Measurements from ENCODE around the gene BMP3. TPM values are rescaled to one million over a fixed set of nuclear protein-coding genes. Genes with fewer than 3 reads are reported as not detected.

BMP3 gene
- total and polyA plus RNA-seq, 2 of the 8 experiments (the other 6 are each of a cell fraction or from before 2014, with no cell fraction given): 0.02 TPM; not detected in 1

- TF ChIP-seq CHD7 (IDR thresholded peaks at IDR 0.05; ENCODE audit: insufficient replicate concordance, low read length) (no peak), SIRT6 (IDR thresholded peaks at IDR 0.05; ENCODE audit: low read length) (no peak), EGR1 (IDR thresholded peaks at IDR 0.05; ENCODE audit: borderline replicate concordance, low read depth, low read length) (no peak), ATF3 (IDR thresholded peaks at IDR 0.05; ENCODE audit: insufficient read depth, low read depth, low read length) (no peak), KDM5A (IDR thresholded peaks at IDR 0.05; ENCODE audit: low read length) (no peak), SUZ12 (IDR thresholded peaks at IDR 0.05; ENCODE audit: low read length) (no peak)
Measured at GRCh38 chr4:81084634-81085033, 54.1 kb downstream of the BMP3 start (continued).
